SK-N-MC (cell line): ENCODE results near the gene KIAA1328.

Experiments used
- EZH2 ChIP-seq: fragments of 200-600 bp; sonication (generic); IDR thresholded peaks from one replicate; pipeline ENCODE4 v1.6.1; 2017; ENCODE audit warnings: antibody characterized with exemption
- FOXP2 ChIP-seq: optimal IDR thresholded peaks from 2 replicates; pipeline ENCODE3; 2011; ENCODE audit warnings: mild to moderate bottlenecking, moderate library complexity; ENCODE audit not compliant: insufficient read depth; ENCODE audit errors: extremely low read length, control extremely low read depth
- POLR2AphosphoS5 ChIP-seq: IDR thresholded peaks from 2 replicates; pipeline ENCODE4 v1.6.1; 2012; ENCODE audit warnings: mild to moderate bottlenecking, low read depth, low read length, borderline replicate concordance

GRCh38 chr18:36821681-36822080 lies 7.2 kb upstream of the KIAA1328 start:
- TF ChIP-seq EZH2 (no peak), POLR2AphosphoS5 (no peak), FOXP2 (no peak)
